GM19324 (cell line): ENCODE data around the gene CAMK1.

ENCODE experiments used
- ATAC-seq: cut with Tn5 transposase; IDR thresholded peaks from one replicate; pipeline ENCODE4 v1.9.1; 2021; ENCODE audit warnings: mild to moderate bottlenecking, moderate library complexity; ENCODE audit not compliant: unreplicated experiment, low FRiP score

The CAMK1 gene

GRCh38 chr3:9794400-9794799 lies 24.7 kb upstream of the CAMK1 start:
- no peak for ATAC-seq

- no peak for ATAC-seq
Measured at GRCh38 chr3:9793161-9793781, 23.5 kb upstream of the CAMK1 start.

GRCh38 chr3:9792405-9793160 lies 22.8 kb upstream of the CAMK1 start, which contains the start of the genes ARPC4 and TADA3:
TSS of gene ARPC4 (plus strand) at chr3:9793082. CDS start at chr3:9793122, 40 bp downstream.
TSS of gene TADA3 (minus strand) at chr3:9792473. CDS start at chr3:9791466, 1,007 bp downstream.
- peak; percentile 90 for ATAC-seq

GRCh38 chr3:9791790-9792404 lies 22.1 kb upstream of the CAMK1 start:
- ATAC-seq: no peak

- ATAC-seq: no peak
Measured at GRCh38 chr3:9791127-9791526, 21.4 kb upstream of the CAMK1 start.

GRCh38 chr3:9787714-9788113 lies 18.0 kb upstream of the CAMK1 start:
- ATAC-seq: no peak

GRCh38 chr3:9786825-9787669 lies 17.3 kb upstream of the CAMK1 start:
- no peak for ATAC-seq

- ATAC-seq: no peak
Measured at GRCh38 chr3:9786209-9786739, 16.5 kb upstream of the CAMK1 start.

GRCh38 chr3:9785602-9786001 lies 15.9 kb upstream of the CAMK1 start:
- no peak for ATAC-seq

- ATAC-seq: no peak
Measured at GRCh38 chr3:9784965-9785364, 15.2 kb upstream of the CAMK1 start.

GRCh38 chr3:9783954-9784353 lies 14.2 kb upstream of the CAMK1 start:
- ATAC-seq: no peak

- ATAC-seq: no peak
Measured at GRCh38 chr3:9782770-9783169, 13.0 kb upstream of the CAMK1 start.

GRCh38 chr3:9781978-9782603 lies 12.3 kb upstream of the CAMK1 start:
- no peak for ATAC-seq

GRCh38 chr3:9781551-9781950 lies 11.8 kb upstream of the CAMK1 start:
- no peak for ATAC-seq

- ATAC-seq: no peak
Measured at GRCh38 chr3:9780910-9781309, 11.2 kb upstream of the CAMK1 start.

- no peak for ATAC-seq
Measured at GRCh38 chr3:9780458-9780812, 10.7 kb upstream of the CAMK1 start.

- no peak for ATAC-seq
Measured at GRCh38 chr3:9779721-9780457, 10.1 kb upstream of the CAMK1 start.

- ATAC-seq: no peak
Measured at GRCh38 chr3:9779075-9779593, 9.4 kb upstream of the CAMK1 start.
